GM11168 (cell line): Measurements from ENCODE around the gene ADRB1.

Source experiments
- in situ Hi-C: fragments of 300-500 bp; cut with MboI; formaldehyde crosslinking; loops from one replicate; pipeline ENCODE4 v1.12.0; 2022; ENCODE audit warnings: low sequenced_read_pairs; ENCODE audit not compliant: unreplicated experiment

Gene ADRB1

GRCh38 chr10:114043532-114044246, at the start of gene ADRB1:
Gene ADRB1, plus strand, starts transcription at chr10:114043866. Its CDS starts 267 bp downstream, at chr10:114044133.
- in situ Hi-C loops = no loop called here

DNA sequence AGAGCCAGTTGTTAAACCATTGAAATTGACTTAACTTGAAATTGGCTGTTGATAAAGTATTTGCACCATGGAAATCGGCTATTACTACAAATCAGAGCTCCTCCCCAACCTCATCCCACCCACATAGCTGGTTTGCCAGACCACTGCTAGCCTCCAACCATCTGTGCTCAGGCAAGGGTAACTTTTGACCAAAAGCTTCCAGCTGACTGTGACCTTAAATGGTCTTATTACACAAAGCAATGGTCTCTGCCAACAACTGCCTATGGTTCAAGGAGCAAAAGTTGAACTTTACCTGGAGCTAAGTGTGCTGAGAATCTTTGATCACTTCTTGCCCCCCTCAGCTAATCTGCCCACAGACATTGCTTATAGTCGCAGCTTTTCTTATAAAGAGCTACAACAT, 48.5 kb upstream of the ADRB1 start:
- in situ Hi-C loops = no loop called here

GRCh38 chr10:113997428-113997827, 46.2 kb upstream of the ADRB1 start:
- in situ Hi-C loops = no loop called here

- in situ Hi-C loops = no loop called here
These were observed 44.1 kb upstream of the ADRB1 start for GRCh38 chr10:113999531-113999930.

GRCh38 chr10:114000457-114001010, 43.1 kb upstream of the ADRB1 start:
- in situ Hi-C loops = no loop called here

DNA sequence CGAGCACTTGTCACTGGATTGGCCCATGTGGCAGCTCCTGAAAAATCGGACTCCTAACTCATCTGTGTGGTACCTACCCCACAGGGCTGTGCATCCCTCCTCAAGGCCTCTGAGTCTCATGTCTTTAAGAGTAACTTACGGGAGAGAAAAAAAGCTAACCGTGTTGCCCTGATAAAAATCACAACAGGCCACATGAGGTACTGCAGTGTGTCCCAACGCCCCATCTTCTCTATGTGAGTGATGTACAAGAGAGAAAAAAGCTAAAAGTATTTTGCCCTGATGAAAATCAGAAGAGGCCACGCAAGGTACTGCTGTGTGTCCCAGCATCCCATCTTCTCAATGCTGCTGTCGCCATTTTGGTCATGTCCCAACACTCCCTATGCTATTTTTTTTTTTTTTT, 41.2 kb upstream of the ADRB1 start:
- in situ Hi-C loops = no loop called here

DNA sequence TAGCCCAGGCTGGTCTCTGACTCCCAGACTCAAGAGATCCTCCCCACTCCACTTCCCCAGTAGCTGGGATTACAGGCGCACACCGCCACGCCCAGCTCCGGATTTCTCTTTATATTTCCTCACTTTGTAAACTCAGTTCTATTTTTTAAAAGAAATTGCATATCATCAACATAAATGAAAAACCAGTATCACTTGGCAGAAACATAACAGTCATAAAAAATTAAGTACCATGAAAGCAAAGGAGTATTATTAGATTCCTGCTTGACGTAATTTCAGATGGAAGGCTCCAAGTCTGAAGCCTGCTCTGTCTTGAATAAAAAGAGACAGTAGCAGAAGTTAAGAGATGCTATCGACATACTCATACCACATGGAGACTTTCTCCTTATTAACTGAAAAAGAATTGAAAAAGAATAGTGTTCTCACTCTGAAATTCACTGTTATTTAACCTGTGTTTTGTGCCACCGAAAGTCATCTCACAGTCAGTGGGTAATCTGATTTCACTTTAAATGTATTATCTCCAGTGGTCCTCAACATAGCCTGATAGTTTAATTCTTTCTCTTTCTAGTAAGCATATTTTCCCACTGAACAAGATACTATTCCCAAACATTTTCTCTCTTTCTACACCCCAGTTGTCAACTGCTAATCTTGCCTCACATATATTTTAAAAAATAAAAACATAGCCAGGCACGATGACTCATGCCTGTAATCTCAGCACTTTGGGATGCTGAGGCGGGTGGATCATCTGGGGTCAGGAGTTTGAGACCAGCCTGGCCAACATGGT, 40.3 kb upstream of the ADRB1 start:
- in situ Hi-C loops = no loop called here

DNA sequence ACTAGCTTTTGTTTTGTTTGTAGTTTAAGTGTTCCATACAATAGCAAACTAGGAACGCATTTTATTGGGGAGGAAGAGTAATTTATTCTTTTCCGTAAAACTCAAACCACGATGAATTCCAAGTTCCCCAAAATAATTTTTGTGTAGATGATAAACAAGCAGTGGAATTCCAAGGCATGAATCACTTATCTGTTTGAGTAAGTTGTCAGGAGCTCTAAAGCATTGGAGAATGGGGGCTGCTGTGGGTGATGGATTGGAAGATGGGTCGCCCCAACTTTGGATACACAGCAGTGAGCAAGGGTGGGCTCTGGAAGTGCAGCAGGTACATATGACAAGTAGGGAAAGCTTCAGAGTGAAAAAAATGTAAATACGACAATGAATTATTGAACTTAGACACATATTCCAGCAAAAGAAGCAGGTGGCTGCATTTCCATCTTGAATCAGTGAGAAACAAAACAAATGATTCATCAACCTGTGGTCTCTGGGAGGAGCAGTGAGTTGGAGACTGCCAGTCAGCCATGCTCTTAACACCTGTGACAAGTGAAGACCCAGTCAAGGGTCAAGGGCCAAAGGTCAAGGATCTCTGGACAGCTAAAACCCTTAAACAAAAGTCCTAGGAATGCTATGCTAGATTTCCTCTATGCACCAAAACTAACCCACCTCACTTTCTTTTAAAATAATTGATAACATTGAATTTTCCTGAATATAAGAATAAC, 34.2 kb upstream of the ADRB1 start:
- in situ Hi-C loops = no loop called here

DNA sequence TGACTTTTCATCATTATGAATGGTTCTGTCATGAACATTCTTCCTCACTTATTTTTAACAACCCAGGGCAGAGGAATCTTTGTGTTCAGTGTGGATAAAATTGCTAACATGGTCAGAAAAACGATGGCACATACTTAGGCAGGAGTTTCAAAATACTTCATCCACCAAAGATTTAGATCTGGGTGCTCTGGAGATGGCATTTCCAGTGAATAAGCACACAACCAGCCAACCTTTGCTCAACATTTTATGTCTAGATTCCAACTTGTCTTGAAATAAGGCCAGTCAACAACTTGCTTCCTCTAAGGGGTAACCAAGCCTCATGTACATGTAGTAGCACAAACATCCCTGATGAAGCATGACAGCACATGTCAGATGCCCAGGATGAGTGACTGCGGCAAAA, 33.4 kb upstream of the ADRB1 start:
- in situ Hi-C loops = no loop called here

DNA sequence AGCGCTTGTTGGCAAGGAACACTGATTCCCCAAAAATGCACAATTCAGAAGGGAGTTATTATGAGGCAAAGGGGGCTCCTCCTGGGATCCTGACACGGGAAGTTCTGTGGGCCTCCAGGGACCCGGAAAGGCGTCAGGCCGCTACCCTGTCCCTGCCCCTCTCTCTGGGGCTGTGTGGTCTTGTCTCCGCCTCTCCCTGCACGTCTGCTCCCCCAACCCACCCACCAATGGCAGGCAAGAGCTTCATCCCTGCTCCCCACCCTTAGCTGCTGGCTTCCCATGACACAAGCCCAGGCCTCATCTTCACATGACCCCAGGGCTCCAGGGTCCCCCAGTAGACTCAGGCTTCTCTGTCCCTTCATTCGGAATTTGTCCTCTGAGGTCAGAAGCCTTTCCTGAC, 31.0 kb upstream of the ADRB1 start:
- in situ Hi-C loops = no loop called here

- in situ Hi-C loops = no loop called here
These were observed 28.0 kb upstream of the ADRB1 start for GRCh38 chr10:114015708-114016107.

DNA sequence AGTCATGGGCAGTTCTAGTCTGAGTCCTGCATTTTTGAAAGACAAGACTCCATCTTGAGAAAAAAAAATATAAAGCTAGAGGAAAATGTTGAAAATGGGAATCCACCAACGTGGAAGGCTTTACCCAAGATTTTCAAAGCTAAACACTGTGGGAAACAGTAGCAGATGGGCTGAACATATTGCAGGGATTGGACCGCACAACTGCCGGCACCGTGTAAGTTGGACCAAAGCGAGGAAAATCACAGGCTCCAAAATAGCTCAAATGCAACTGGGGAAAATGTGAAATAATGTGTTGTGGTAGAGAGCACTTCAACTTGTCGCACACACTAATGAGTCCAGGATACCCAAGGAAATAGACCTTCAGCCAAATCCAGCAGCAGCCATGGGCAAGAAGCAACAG, 26.4 kb upstream of the ADRB1 start:
- in situ Hi-C loops = no loop called here

DNA sequence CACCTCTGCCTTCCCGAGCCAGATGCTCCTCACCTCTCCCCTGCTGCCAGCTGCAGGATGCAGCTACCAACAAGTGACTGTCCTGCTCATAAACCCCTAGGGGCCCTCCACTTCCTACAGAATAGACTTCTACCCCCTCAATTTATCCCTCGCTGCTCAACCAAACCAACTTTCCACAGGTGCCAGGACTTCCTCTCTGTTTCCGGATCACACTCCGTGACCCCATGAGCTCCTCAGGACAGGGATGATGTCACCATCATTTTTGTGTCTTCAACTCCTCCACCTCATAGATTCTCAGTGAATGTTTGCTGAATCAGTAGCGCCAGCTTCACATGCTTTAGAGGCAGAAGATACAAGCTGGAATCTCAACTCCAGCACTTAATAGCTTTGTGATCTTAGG, 25.8 kb upstream of the ADRB1 start:
- in situ Hi-C loops = no loop called here

- in situ Hi-C loops = no loop called here
These were observed 24.4 kb upstream of the ADRB1 start for GRCh38 chr10:114019226-114019625.

GRCh38 chr10:114021154-114021553, 22.5 kb upstream of the ADRB1 start:
- in situ Hi-C loops = no loop called here

DNA sequence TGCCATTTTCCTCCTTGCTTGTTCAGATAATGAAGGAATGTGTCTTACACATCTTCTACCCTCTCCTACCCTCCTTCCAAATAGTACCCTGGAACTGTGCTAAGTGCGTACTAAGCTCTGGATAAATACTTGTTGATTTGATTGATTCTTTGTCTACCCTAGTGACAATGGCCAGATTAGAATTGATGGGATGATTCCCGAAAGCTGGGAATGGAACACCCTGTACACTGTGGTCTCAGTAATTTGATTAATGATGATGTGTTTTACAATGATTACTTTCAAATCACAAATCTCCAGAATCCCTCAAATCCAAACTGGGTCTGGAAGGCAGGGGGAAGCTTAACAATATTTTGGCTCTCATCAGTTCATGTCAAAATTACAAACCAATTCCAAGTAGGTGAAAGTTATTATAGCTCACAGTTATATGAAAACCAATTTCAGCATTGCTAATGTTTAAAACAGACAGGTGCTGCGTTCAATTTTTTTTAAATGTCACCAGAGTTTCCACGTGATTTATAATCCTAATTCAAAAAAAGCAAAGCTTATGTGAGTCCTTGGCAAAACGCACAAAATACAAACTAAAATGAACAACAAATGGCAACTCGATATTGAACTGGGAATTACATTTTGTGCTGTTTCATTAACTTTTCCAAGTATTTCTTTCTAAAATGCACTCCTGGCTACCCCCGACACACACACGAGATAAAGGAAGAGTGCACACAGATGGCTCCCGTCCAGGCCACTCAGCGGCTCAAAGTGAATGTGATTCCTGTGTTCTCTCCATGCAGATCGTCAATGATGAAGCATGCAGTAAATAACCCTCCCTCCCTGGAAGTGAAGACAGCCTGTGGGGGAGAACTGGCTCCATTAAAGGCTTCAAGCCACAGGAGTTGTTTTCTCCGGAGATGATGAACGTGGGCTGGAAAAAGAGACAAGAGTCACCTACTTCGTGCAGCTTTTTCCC, 21.7 kb upstream of the ADRB1 start:
- in situ Hi-C loops = no loop called here

DNA sequence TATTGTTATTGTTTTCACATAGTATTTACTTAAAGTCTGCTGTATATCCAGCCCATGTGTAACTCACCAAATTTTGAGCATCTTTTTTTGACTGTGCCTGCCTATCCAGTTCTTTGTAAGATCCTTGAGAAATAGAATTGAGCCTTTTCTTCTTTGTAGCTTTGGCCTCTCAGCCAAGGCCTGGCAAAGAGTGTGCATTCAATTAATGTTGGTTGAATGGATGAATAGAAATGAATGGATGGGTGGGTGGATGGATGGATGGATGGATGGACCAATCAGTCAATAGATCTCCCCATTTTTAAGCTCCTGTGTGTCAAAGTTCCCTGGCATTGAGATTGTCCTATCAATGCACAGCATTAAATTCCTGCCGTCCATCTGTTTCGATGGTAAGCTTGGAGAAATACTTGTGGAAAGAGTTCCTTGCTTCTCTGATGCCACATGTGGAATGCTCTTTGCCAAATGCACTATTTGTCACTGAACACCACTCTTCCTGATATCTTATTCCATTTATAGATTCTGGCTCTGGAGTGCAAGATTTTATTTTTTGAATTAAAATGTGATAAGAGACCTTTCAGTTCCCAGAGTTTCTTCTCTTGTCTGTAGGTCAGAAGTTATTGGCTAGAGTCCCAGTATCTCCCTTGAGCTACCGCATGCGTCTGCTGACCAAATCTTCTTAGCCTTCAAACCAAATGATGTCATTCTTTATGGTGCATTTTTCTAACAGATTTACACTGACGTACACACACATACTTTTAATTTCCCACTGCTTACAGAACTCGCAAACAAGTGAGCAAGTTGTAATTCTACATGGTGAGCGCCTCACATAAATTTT, 20.7 kb upstream of the ADRB1 start:
- in situ Hi-C loops = no loop called here

GRCh38 chr10:114024876-114025610, 18.6 kb upstream of the ADRB1 start:
- in situ Hi-C loops = no loop called here
